B cell (primary cell): ENCODE data around the gene FAM43A. TPM values are rescaled to one million over a fixed set of nuclear protein-coding genes. Genes with fewer than 3 reads are reported as not detected.

Experiments used
- ATAC-seq: fragments of 200-7000 bp; cut with Tn5 transposase; one replicate; pipeline ENCODE4 v1.10.0; 2021; ENCODE audit warnings: low read depth, mild to moderate bottlenecking, moderate number of reproducible peaks, moderate library complexity
- CTCF ChIA-PET: fragments of 350-600 bp; sonication (Branson Sonifier 250); formaldehyde crosslinking; loops from one replicate; lab custom pipeline; 2021; ENCODE audit warnings: antibody characterized with exemption, inconsistent platforms; lab: Charles Lee
- POLR2A ChIA-PET: fragments of 350-600 bp; sonication (Branson Sonifier 250); formaldehyde crosslinking; loops from one replicate; lab custom pipeline; 2021; ENCODE audit warnings: antibody characterized with exemption; lab: Charles Lee
- DNase-seq: peaks from one replicate; pipeline ENCODE4 v3.0.0; 2013
- H2AFZ ChIP-seq: 2 replicates; pipeline ENCODE4 v1.6.1; 2012; ENCODE audit warnings: mild to moderate bottlenecking, low read depth, low read length; ENCODE audit not compliant: insufficient read depth, poor library complexity, severe bottlenecking
- H3K27ac ChIP-seq, 2 donors: 1 replicate in 1 of 2; 2 replicates in 1 of 2; pipeline ENCODE4 v1.5.1; 2012 to 2013; ENCODE audit warnings: low read length in 2 of 2, mild to moderate bottlenecking in 2 of 2, moderate library complexity in 1 of 2
- H3K27me3 ChIP-seq, 4 experiments: fragments of 200-600 bp in 1 of 4; sonication (generic) in 1 of 4; replicated peaks in 1 of 4; 1 replicate in 2 of 4; 2 replicates in 2 of 4; pipeline versions ENCODE4 v1.6.1 to v1.7.0; 2013 to 2016; ENCODE audit warnings: low read length in 3 of 4, mild to moderate bottlenecking in 2 of 4, mixed read lengths in 1 of 4, moderate library complexity in 1 of 4; ENCODE audit not compliant: insufficient read depth in 4 of 4, control insufficient read depth in 3 of 4; ENCODE audit errors: control extremely low read depth in 1 of 4
- H3K36me3 ChIP-seq, 2 experiments: replicated peaks in 1 of 2; 1 replicate in 1 of 2; 2 replicates in 1 of 2; pipeline versions ENCODE4 v1.6.1 to v1.7.1; 2013; ENCODE audit warnings: low read length in 1 of 2; ENCODE audit not compliant: insufficient read depth in 2 of 2, control insufficient read depth in 1 of 2; ENCODE audit errors: control extremely low read depth in 1 of 2, extremely low read depth in 1 of 2
- H3K4me1 ChIP-seq, 2 donors: fragments of 200-600 bp in 1 of 2; sonication (generic) in 1 of 2; 1 replicate in 1 of 2; 2 replicates in 1 of 2; pipeline versions ENCODE4 v1.5.1 to v1.6.1; 2013 to 2017; ENCODE audit warnings: low read length in 2 of 2; ENCODE audit not compliant: control insufficient read depth in 2 of 2, insufficient read depth in 2 of 2
- H3K4me2 ChIP-seq: replicated peaks from 2 replicates; pipeline ENCODE3; 2012; ENCODE audit warnings: mild to moderate bottlenecking, low read depth, low read length; ENCODE audit not compliant: poor library complexity, severe bottlenecking
- H3K4me3 ChIP-seq, 5 experiments: fragments of 200-600 bp in 1 of 5; sonication (generic) in 1 of 5; 1 replicate in 3 of 5; 2 replicates in 2 of 5; pipeline versions ENCODE4 v1.5.1 to v1.7.0; 2011 to 2016; ENCODE audit warnings: low read length in 4 of 5, mild to moderate bottlenecking in 4 of 5, low read depth in 2 of 5, control low read depth in 1 of 5, moderate library complexity in 1 of 5; ENCODE audit not compliant: insufficient read depth in 1 of 5; ENCODE audit errors: control extremely low read depth in 1 of 5, extremely low read depth in 1 of 5
- H3K79me2 ChIP-seq: fragments of 200-600 bp; sonication (generic); one replicate; pipeline ENCODE4 v1.6.0; 2016; ENCODE audit warnings: low read length; ENCODE audit not compliant: control insufficient read depth, insufficient read depth
- H3K9ac ChIP-seq: fragments of 200-600 bp; sonication (generic); 2 replicates; pipeline ENCODE4 v1.6.1; 2017; ENCODE audit warnings: mild to moderate bottlenecking, low read length, moderate library complexity
- H3K9me3 ChIP-seq, 3 donors: one replicate each; pipeline versions ENCODE4 v1.6.1 to v1.7.1; 2013; ENCODE audit warnings: low read length in 2 of 3; ENCODE audit not compliant: control insufficient read depth in 2 of 3, insufficient read depth in 1 of 3; ENCODE audit errors: control extremely low read depth in 1 of 3
- H4K20me1 ChIP-seq: 2 replicates; pipeline ENCODE4 v1.6.0; 2012; ENCODE audit warnings: mild to moderate bottlenecking, low read length; ENCODE audit not compliant: insufficient read depth, control insufficient read depth, poor library complexity, severe bottlenecking
- H3K27ac Mint-ChIP-seq: one replicate; pipeline ENCODE4 v1.8.0; 2021; ENCODE audit warnings: mixed read lengths
- H3K27me3 Mint-ChIP-seq: one replicate; pipeline ENCODE4 v1.8.0; 2021; ENCODE audit warnings: mixed read lengths
- H3K4me1 Mint-ChIP-seq: one replicate; pipeline ENCODE4 v1.8.0; 2021; ENCODE audit warnings: mixed read lengths
- H3K4me3 Mint-ChIP-seq: one replicate; pipeline ENCODE4 v1.8.0; 2021; ENCODE audit warnings: mixed read lengths
- H3K9me3 Mint-ChIP-seq: one replicate; pipeline ENCODE4 v1.8.0; 2022; ENCODE audit warnings: mixed read lengths; ENCODE audit not compliant: insufficient read depth
- CTCF ChIP-seq: fragments of 200-600 bp; IDR thresholded peaks from one replicate; pipeline ENCODE4 v1.8.0; 2022; ENCODE audit warnings: antibody characterized with exemption, mild to moderate bottlenecking
- EZH2 ChIP-seq: IDR thresholded peaks from 2 replicates; pipeline ENCODE4 v1.6.1; 2012; ENCODE audit warnings: borderline replicate concordance, low read depth, mild to moderate bottlenecking, moderate library complexity, low read length; ENCODE audit not compliant: insufficient read depth, poor library complexity, severe bottlenecking
- WGBS: methylation state at CpG from one replicate; pipeline ENCODE4 v1.1.5; 2013; ENCODE audit warnings: missing lambda C conversion rate; ENCODE audit not compliant: insufficient coverage; 5-methylcytosine and 5-hydroxymethylcytosine counted together
- intact Hi-C: fragments of 100-400 bp; cut with micrococcal nuclease; formaldehyde crosslinking; loops from one replicate; pipeline ENCODE4 v1.10.0; 2022
- polyA plus RNA-seq: library from polyadenylated mRNA; depleted of rRNA; stranded (reverse); fragments of >200 nt; gene quantifications from 2 replicates; pipeline ENCODE4 v1.2.3, GENCODE V29; 2012
- total RNA-seq, 2 donors: library from RNA; stranded (reverse); fragments of 120-200 nt in 1 of 2; gene quantifications; 1 replicate in 1 of 2; 2 replicates in 1 of 2; pipeline versions ENCODE4 v1.2.3 to v1.2.4, GENCODE V29; 2013 to 2022

FAM43A gene
- total and polyA plus RNA-seq, 2 donors (not counting 1 experiment from before 2014, with no cell fraction given) = 17.1 to 78.6 TPM

- ATAC-seq (no peak), DNase-seq (no peak)
- H3K4me1 ChIP-seq = peaks cover 45 to 62% of the 10 kb centered on the region in 2 donors
- peak overlapping the region; percentile 81 for H3K9ac ChIP-seq
- intact Hi-C loops = loop anchor here (5.0 to 10.0 kb wide), 3 partner anchors 188 to 856 kb away; partner anchors contain the start of gene PPP1R2
- ChIA-PET CTCF (interaction anchor here (0.8 to 13.4 kb wide), 18 partner anchors 10 to 585 kb away, joined by 3 to 231 read pairs (median 8); partner anchors contain the start of genes LSG1 and XXYLT1), POLR2A (interaction anchor here (0.5 to 4.7 kb wide), 20 partner anchors 14 to 584 kb away, joined by 3 to 51 read pairs (median 6); partner anchors contain the start of gene LSG1)
- H2AFZ ChIP-seq = peak overlapping the region; percentile 71
- peaks cover 69% of the 10 kb centered on the region for H3K4me1 Mint-ChIP-seq
- H3K4me2 ChIP-seq = peak overlapping the region; percentile 96
- H3K27ac ChIP-seq = peak overlapping the region; percentile 59 to 79
- WGBS = 1% methylated on average over 29 of the region's 29 CpGs
- H3K9me3 ChIP-seq = peaks cover 0 to 5% (median 0%) of the 10 kb centered on the region in 3 donors
- H3K9me3 Mint-ChIP-seq = no peaks in the 10 kb centered on the region
- H3K79me2 ChIP-seq = peaks cover 45% of the 10 kb centered on the region
- no peak for TF ChIP-seq EZH2
- TF ChIP-seq CTCF = no peak
- peak overlapping the region; percentile 95 for H3K4me3 Mint-ChIP-seq
- H3K36me3 ChIP-seq = peaks cover 0 to 5% of the 10 kb centered on the region in 2 experiments
- peak overlapping the region; percentile 67 to 90 (median 82) for H3K4me3 ChIP-seq
- peak overlapping the region; percentile 99 for H3K27ac Mint-ChIP-seq
- H3K27me3 Mint-ChIP-seq = no peaks in the 10 kb centered on the region
- no peaks in the 10 kb centered on the region for H3K27me3 ChIP-seq
- H4K20me1 ChIP-seq = peaks cover 26% of the 10 kb centered on the region
These were observed 732 bp downstream of the FAM43A start for GRCh38 chr3:194686414-194686815.
